CD4-positive, alpha-beta T cell (primary cell): ENCODE measurements around the gene EGF. TPM values are rescaled to one million over a fixed set of nuclear protein-coding genes. Genes with fewer than 3 reads are reported as not detected.
"Not testable (repeated sequence)": the region's sequence is repeated elsewhere in the genome, so short reads cannot be mapped to it uniquely, and the experiment has no call there.

Source experiments
- ATAC-seq: fragments of 200-7000 bp; cut with Tn5 transposase; one replicate; pipeline ENCODE4 v1.10.0; 2022; ENCODE audit warnings: mild to moderate bottlenecking; ENCODE audit not compliant: poor library complexity
- CTCF ChIA-PET: fragments of 350-600 bp; sonication (Branson Sonifier 250); formaldehyde crosslinking; loops from one replicate; lab custom pipeline; 2021; ENCODE audit warnings: antibody characterized with exemption, inconsistent platforms; lab: Charles Lee
- POLR2A ChIA-PET: fragments of 350-600 bp; sonication (Branson Sonifier 250); formaldehyde crosslinking; loops from one replicate; lab custom pipeline; 2021; ENCODE audit warnings: antibody characterized with exemption, inconsistent platforms; lab: Charles Lee
- DNase-seq, 14 experiments: peaks; one replicate each; pipeline ENCODE4 v3.0.0-alpha.2; 2013 to 2020; ENCODE audit warnings: mixed read lengths in 2 of 14
- H3K27ac ChIP-seq, 2 donors: one replicate each; pipeline versions ENCODE4 v1.5.1 to v1.7.0; 2013; ENCODE audit warnings: low read length in 2 of 2, low read depth in 1 of 2, mild to moderate bottlenecking in 1 of 2
- H3K27me3 ChIP-seq, 2 experiments: 1 replicate in 1 of 2; 2 replicates in 1 of 2; pipeline versions ENCODE4 v1.6.1 to v1.7.0; 2013; ENCODE audit warnings: low read length in 2 of 2, control low read depth in 1 of 2, mild to moderate bottlenecking in 1 of 2, moderate library complexity in 1 of 2; ENCODE audit not compliant: insufficient read depth in 2 of 2, control insufficient read depth in 1 of 2
- H3K36me3 ChIP-seq: one replicate; pipeline ENCODE4 v1.6.1; 2013; ENCODE audit warnings: low read length, control low read depth; ENCODE audit not compliant: insufficient read depth
- H3K4me1 ChIP-seq: one replicate; pipeline ENCODE4 v1.6.1; 2013; ENCODE audit warnings: low read length, control low read depth; ENCODE audit not compliant: insufficient read depth
- H3K4me3 ChIP-seq: one replicate; pipeline ENCODE4 v1.5.1; 2013; ENCODE audit warnings: mild to moderate bottlenecking, low read length, moderate library complexity
- H3K9me3 ChIP-seq, 2 experiments: 1 replicate in 1 of 2; 2 replicates in 1 of 2; pipeline versions ENCODE4 v1.6.1 to v1.7.0; 2013; ENCODE audit warnings: low read length in 2 of 2, mild to moderate bottlenecking in 2 of 2, control low read depth in 1 of 2, moderate library complexity in 1 of 2; ENCODE audit not compliant: control insufficient read depth in 1 of 2, insufficient read depth in 1 of 2
- H3K27ac Mint-ChIP-seq: one replicate; pipeline ENCODE4 v1.8.0; 2020; ENCODE audit warnings: mixed read lengths
- H3K27me3 Mint-ChIP-seq: one replicate; pipeline ENCODE4 v1.8.0; 2021; ENCODE audit warnings: mixed read lengths
- H3K36me3 Mint-ChIP-seq: one replicate; pipeline ENCODE4 v1.8.0; 2021; ENCODE audit warnings: low read depth, mixed read lengths
- H3K4me1 Mint-ChIP-seq: one replicate; pipeline ENCODE4 v1.8.0; 2021; ENCODE audit warnings: low read depth, mixed read lengths
- H3K4me3 Mint-ChIP-seq: one replicate; pipeline ENCODE4 v1.8.0; 2020; ENCODE audit warnings: mild to moderate bottlenecking, mixed read lengths
- H3K9me3 Mint-ChIP-seq: one replicate; pipeline ENCODE4 v1.8.0; 2020; ENCODE audit warnings: mixed read lengths
- CTCF ChIP-seq: fragments of 200-600 bp; IDR thresholded peaks from one replicate; pipeline ENCODE4 v1.8.0; 2022; ENCODE audit warnings: antibody characterized with exemption, mild to moderate bottlenecking
- intact Hi-C, 2 experiments: fragments of 100-400 bp; cut with DNase I in 1 of 2; cut with micrococcal nuclease in 1 of 2; formaldehyde crosslinking; loops; one replicate each; pipeline versions ENCODE4 v1.15.1 to v1.9.0; 2023 to 2025; cut with DNase I, micrococcal nuclease
- total RNA-seq, 174 experiments: library from RNA in 2 of 174; stranded (reverse) in 2 of 174; gene quantifications; one replicate each; pipeline ENCODE4 v1.2.3 and lab custom pipeline; 2021 to 2026

The EGF gene
- total RNA-seq, 2 experiments from 2014 or later: not detected

- POLR2A ChIA-PET: no interaction called here
- Mint-ChIP-seq H3K27ac (no peak overlapping the region), H3K36me3 (no peaks in the 10 kb centered on the region), H3K9me3 (no peaks in the 10 kb centered on the region), H3K27me3 (peaks cover 32% of the 10 kb centered on the region), H3K4me1 (no peaks in the 10 kb centered on the region), H3K4me3 (no peak overlapping the region)
- no peak overlapping the region for H3K27ac ChIP-seq
- ATAC-seq (no peak), DNase-seq (peak in 3 of 14 experiments; percentile 22 to 30 (median 28))
- H3K4me1 ChIP-seq: no peaks in the 10 kb centered on the region
- TF ChIP-seq CTCF: no peak
- peaks cover 0 to 13% of the 10 kb centered on the region in 2 experiments for H3K27me3 ChIP-seq
- intact Hi-C loops: no loop called here
- CTCF ChIA-PET: no interaction called here
- H3K9me3 ChIP-seq: no peaks in the 10 kb centered on the region
- H3K36me3 ChIP-seq: no peaks in the 10 kb centered on the region
- no peak overlapping the region for H3K4me3 ChIP-seq
Observed at GRCh38 chr4:110034026-110034393, 121.3 kb downstream of the EGF start.

GRCh38 chr4:110039164-110039563, 126.5 kb downstream of the EGF start:
- H3K9me3 Mint-ChIP-seq, DNase-seq, H3K36me3 ChIP-seq, H3K4me1 Mint-ChIP-seq, H3K27me3 ChIP-seq, CTCF ChIA-PET, H3K36me3 Mint-ChIP-seq, intact Hi-C loops, H3K4me3 ChIP-seq, H3K4me3 Mint-ChIP-seq, H3K9me3 ChIP-seq, POLR2A ChIA-PET, ATAC-seq, H3K27ac ChIP-seq, H3K27ac Mint-ChIP-seq, H3K4me1 ChIP-seq: not testable (repeated sequence)
- peaks cover 21% of the 10 kb centered on the region for H3K27me3 Mint-ChIP-seq

- Histone ChIP-seq H3K36me3 (no peaks in the 10 kb centered on the region), H3K27ac (no peak overlapping the region), H3K4me1 (no peaks in the 10 kb centered on the region), H3K27me3 (peaks cover 0 to 4% of the 10 kb centered on the region in 2 experiments), H3K9me3 (no peaks in the 10 kb centered on the region), H3K4me3 (no peak overlapping the region)
- no peak for DNase-seq
- peaks cover 10% of the 10 kb centered on the region for H3K27me3 Mint-ChIP-seq
- peaks cover 5% of the 10 kb centered on the region for H3K4me1 Mint-ChIP-seq
- no peak for TF ChIP-seq CTCF
- ChIA-PET CTCF (no interaction called here), POLR2A (no interaction called here)
- no peaks in the 10 kb centered on the region for H3K36me3 Mint-ChIP-seq
- ATAC-seq: no peak
- intact Hi-C loops: no loop called here
- H3K4me3 Mint-ChIP-seq: no peak overlapping the region
- no peaks in the 10 kb centered on the region for H3K9me3 Mint-ChIP-seq
- no peak overlapping the region for H3K27ac Mint-ChIP-seq
Observed at GRCh38 chr4:110041735-110042134, 129.1 kb downstream of the EGF start.
